Epithelial cell of esophagus (primary cell): ENCODE results near the gene PTPRM.

ENCODE experiments used
- DNase-seq: peaks from one replicate; pipeline ENCODE4 v3.0.0; 2010; ENCODE audit warnings: low read depth
- H3K4me3 ChIP-seq: 2 replicates; pipeline ENCODE4 v1.5.1; 2011; ENCODE audit warnings: mild to moderate bottlenecking, low read length, control low read depth
- TF ChIP-seq, protein P1 (sequence below): IDR thresholded peaks from 2 replicates; pipeline ENCODE4 v1.5.1; 2011; ENCODE audit warnings: low read depth, mild to moderate bottlenecking, low read length, control low read depth, inconsistent platforms; ENCODE audit not compliant: insufficient read depth; ENCODE audit errors: missing control alignments

Gene PTPRM

DNA sequence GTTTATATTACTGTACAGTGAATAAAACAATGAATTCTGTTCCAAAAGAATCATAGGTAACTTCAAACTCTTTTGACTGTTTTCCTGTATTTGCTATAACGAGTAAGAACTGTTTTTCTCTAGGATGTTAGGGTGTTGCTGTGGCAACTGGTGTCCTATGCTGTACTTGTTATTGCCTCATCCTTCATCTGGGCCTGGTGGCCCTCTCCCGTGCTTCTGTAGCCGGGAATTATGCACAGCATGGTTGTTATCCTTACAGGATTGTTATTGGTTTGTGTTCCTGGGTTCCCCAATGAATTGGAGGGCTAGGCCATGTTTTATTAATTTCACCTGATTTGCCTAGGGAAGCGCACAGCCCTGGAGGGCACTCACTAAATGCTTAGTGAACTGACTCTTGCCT, 279.2 kb downstream of the PTPRM start:
- no peak overlapping the region for H3K4me3 ChIP-seq
- TF ChIP-seq, protein P1, sequence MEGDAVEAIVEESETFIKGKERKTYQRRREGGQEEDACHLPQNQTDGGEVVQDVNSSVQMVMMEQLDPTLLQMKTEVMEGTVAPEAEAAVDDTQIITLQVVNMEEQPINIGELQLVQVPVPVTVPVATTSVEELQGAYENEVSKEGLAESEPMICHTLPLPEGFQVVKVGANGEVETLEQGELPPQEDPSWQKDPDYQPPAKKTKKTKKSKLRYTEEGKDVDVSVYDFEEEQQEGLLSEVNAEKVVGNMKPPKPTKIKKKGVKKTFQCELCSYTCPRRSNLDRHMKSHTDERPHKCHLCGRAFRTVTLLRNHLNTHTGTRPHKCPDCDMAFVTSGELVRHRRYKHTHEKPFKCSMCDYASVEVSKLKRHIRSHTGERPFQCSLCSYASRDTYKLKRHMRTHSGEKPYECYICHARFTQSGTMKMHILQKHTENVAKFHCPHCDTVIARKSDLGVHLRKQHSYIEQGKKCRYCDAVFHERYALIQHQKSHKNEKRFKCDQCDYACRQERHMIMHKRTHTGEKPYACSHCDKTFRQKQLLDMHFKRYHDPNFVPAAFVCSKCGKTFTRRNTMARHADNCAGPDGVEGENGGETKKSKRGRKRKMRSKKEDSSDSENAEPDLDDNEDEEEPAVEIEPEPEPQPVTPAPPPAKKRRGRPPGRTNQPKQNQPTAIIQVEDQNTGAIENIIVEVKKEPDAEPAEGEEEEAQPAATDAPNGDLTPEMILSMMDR = no peak
- no peak for DNase-seq

DNA sequence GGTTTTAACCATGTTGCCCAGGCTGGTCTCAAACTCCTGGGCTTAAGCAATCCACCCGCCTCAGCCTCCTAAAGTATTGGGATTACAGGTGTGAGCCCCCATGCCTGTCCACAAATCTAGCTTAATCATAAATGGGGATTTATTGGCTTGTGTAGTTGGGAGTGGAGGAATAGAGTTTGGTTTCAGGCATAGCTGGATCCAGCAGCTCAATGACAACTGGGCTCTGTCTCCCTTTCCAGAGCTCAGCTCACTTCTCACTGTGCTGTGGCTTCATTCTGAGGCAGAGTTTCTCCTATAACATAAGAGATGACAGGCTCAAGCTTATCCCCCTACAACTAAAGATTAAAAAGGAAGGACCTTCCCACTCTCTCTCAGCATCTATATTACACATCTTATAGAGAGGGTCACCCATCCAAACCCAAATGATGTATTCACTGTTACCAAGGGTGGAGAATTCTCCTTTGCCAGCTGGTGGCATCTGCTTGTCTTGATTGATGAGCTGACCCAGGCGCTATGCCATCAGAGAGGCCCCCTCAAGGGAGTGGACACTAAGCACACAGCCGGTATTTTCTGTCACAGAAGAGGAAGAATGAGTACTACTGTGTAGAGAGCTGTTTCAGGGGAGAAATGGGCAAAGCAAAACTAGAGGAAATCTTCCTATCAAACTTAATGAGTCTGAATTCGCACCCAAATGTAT, 280.4 kb downstream of the PTPRM start:
- TF ChIP-seq, protein P1 = no peak
- no peak for DNase-seq
- H3K4me3 ChIP-seq = no peak overlapping the region

DNA sequence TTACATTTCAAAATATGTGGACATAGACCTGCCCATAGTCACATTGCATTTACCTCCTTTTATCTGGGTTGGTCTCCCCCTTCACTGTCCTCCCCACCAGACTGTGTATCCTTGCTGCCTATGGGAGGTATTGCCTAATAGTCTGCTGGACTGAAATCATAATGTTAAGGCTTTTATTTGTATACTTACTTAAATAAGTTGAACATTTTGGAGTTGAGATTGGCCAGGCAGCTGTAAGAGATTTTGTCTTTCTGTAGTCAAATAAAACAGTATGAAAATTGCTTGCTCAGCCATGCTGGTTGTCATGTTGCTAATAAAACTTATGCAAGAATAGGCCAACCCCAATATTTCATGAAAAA, 280.9 kb downstream of the PTPRM start:
- H3K4me3 ChIP-seq = no peak overlapping the region
- TF ChIP-seq, protein P1 = no peak
- no peak for DNase-seq

DNA sequence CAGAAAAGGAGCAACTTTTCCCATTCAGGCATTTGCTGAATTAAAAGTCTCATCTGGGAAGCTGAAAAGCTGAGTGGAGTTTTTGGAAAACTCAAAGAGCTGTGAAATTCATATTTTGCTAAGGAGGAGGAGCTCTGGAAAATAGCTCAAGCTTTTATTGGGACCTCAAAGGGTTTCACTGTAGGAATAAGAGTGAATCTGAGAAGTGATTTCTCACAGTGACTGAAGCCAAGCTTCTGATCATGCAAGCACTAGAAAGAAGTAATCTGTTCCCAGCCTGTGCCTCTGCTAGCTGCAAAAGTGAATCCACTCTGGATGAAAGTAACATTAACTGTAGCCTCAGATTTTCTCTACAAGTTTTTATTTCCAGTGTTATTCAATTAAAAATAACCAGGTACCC, 283.3 kb downstream of the PTPRM start:
- no peak for DNase-seq
- H3K4me3 ChIP-seq = no peak overlapping the region
- TF ChIP-seq, protein P1 = no peak

DNA sequence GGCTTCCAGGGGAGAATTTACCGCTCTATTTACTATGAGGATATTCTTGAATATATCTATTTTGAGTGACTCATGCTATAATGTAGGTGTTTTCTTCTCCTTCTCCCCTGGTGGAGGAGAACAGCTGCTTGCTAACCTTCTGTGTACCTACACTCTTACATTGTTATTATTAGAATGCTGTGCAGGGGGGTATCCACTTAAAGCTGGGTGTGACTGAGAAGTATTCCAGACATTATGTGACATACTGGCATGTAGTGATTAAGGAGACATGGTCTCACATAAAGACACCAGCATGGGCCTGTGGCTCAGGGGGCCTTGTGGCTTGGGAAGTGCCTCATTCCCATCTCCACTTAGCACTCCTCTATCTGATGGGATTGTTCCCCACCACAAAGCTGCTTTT, 287.9 kb downstream of the PTPRM start:
- H3K4me3 ChIP-seq = no peak overlapping the region
- no peak for DNase-seq
- TF ChIP-seq, protein P1 = no peak

DNA sequence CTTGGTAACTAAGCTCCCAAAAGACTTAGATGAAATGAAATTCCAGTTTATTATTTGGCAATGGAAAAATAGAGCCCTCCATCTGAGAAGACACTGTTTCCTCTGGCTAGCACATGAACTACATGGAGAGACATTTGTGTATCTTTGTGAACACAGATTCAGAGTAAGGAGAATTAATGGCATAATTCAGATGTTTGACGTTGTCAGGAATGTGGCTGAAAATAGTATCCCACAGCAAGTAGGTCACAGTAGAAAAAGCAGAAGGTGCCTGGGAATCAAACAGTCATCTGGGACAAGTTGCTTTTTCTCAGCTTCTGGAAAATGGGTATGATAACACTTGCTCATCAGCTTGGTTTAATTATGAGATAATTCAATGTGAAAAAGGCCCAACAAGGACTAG, 288.6 kb downstream of the PTPRM start:
- no peak overlapping the region for H3K4me3 ChIP-seq
- no peak for DNase-seq
- TF ChIP-seq, protein P1 = no peak

DNA sequence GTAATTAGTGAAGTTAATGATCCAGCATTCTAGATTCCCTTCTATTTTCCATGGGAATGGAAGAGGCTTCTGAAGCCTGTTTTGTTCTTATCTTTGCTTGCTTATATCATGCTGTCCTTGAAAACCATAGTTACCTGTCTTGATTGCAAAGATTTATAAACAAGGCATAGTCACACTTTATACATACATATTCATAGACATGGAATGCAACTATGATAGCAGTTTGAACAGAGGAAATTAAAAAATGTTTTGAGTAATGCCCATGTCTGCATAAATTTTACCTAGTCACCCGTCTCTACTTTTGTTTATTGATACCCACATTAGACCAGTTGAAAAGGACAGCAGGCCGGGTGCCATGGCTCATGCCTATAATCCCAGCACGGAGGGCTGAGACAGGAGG, 289.0 kb downstream of the PTPRM start:
- DNase-seq = no peak
- TF ChIP-seq, protein P1 = no peak
- no peak overlapping the region for H3K4me3 ChIP-seq
